ENCODE data around the gene TTC23.
"Not testable (repeated sequence)": the region's sequence is repeated elsewhere in the genome, so short reads cannot be mapped to it uniquely, and the experiment has no call there.

TTC23 gene

DNA sequence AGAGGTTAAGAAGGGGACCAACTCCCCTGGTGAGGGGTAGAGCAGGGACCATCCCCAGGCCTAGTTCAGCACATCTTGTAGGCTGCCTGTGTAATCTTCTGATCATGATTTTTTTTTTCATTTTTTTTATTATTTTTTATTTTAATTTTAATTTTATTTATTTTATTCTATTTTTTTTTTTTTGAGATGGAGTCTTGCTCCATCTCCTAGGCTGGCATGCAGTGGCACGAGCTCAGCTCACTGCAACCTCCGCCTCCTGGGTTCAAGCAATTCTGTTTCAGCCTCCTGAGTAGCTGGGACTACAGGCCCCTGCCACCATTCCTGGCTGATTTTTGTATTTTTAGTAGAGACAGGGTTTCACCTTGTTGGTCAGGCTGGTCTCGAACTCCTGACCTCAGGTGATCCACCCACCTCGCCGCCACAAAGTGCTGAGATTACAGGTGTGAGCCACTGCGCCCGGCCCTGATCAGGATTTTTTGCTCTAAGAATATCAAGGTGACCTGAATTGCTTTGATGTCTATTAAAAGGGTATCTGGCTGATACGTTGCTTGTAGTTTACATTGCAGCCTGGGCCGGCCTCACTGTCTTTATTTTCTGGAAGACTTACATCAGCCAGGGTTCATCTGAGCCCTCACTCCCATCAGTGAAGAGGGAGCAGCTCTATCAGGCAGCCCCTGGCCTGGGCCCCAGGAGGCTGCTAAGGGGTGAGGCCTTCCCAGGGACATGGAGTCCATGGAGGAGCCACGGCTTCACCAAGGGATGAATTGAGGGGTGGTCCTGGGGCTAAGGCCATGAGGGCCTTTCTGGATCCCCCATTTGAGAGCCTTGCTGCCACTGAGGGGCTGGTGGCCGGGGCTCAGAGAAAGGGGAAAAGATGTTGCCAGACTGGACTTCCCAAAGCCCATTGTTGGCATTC is 133.8 kb downstream of the TTC23 start:
- Histone ChIP-seq H3K9me3 (ENCODE audit: low read length) (no peaks in the 10 kb centered on the region), H3K27ac (ENCODE audit: low read depth, low read length) (peak overlapping the region; percentile 61), H3K27me3 (ENCODE audit: control insufficient read depth in 1 of 2, insufficient read depth in 2 of 2, low read length in 2 of 2) (no peaks in the 10 kb centered on the region), H3K4me1 (ENCODE audit: insufficient read depth, low read length) (peaks cover 92% of the 10 kb centered on the region), H3K4me3 (ENCODE audit: low read depth in 1 of 2, low read length in 2 of 2) (no peak overlapping the region), H3K36me3 (ENCODE audit: insufficient read depth, low read length) (peaks cover 74% of the 10 kb centered on the region), H3K9ac (ENCODE audit: low read length) (peak overlapping the region; percentile 31)

DNA sequence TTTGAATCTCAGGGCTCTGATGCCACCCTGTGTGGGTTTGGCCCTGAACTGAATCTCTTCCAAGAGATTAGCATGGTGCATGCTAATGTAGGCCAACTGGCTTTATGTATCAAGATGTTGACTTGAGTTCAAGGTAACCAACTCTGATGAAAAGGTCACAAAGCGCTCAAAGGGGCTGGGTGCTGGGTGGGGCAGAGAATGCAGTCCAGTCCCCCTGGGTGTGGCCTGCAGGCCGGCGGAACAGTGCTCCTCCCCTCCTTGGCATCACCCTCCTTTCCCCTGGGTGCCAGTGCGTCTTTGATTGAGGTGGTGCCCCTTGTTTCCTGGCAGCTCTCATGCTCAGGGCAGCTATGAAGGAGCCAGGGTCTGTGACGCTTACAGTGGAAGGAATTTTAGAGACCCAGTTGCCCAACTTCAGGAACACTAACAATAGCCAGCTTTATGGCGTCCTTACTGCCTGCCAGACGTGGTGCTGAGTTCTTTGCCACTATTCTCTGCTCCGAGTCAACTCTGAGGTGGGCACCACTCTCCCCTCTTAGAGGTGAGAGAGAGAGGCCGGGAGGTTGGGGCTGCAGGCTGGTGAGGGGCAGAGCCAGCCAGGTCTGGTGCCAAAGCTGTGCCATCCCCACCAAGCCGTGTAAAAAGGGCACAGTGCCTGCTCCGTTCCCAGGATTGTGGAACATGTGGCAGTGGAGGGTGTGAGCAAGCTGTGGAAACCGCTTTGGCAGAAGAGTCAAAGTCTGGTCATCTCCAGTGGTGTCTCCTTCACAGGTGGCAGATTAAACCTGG is 134.7 kb downstream of the TTC23 start:
- Histone ChIP-seq H3K4me3 (ENCODE audit: low read depth in 1 of 2, low read length in 2 of 2) (peak overlapping the region in 1 of 2 donors; percentile 33), H3K36me3 (ENCODE audit: insufficient read depth, low read length) (peaks cover 74% of the 10 kb centered on the region), H3K27me3 (ENCODE audit: control insufficient read depth in 1 of 2, insufficient read depth in 2 of 2, low read length in 2 of 2) (no peaks in the 10 kb centered on the region), H3K27ac (ENCODE audit: low read depth, low read length) (peak overlapping the region; percentile 88), H3K9me3 (ENCODE audit: low read length) (no peaks in the 10 kb centered on the region), H3K4me1 (ENCODE audit: insufficient read depth, low read length) (peaks cover 91% of the 10 kb centered on the region), H3K9ac (ENCODE audit: low read length) (peak overlapping the region; percentile 60)

DNA sequence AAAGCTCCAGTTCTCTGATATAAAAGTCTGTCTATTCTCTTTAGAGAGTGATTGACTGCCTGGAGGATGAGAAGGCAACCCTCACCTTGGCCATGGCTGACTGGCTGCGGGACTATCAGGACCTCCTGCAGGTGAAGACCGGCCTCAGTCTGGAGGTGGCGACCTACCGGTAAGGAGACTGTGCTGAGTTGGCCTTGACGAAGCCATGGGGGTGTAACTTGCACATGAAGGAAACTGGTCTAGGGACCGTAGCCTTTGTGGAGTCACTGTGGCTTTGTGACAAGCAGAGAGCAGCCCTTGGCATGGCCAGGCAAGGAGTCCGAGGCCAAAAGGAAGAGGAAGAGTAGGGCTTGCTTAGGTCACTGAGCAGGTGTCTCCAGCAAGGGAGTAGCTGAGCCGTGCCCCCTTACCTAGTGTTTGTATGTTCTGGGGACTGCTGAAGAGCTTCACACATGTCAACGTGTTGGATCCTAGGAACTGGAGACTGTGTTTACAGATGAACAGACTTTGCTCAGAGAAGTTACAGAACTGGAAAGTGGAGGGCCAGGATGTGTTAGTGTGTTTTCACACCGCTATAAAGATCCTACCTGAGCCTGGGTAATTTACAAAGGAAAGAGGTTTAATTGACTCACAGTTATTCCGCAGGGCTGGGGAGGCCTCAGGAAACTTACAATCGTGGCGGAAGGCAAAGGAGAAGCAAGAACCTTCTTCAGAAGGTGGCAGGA is 135.7 kb downstream of the TTC23 start:
- Histone ChIP-seq H3K27ac (ENCODE audit: low read depth, low read length) (peak overlapping the region; percentile 88), H3K4me3 (ENCODE audit: low read depth in 1 of 2, low read length in 2 of 2) (peak overlapping the region; percentile 5 to 33), H3K36me3 (ENCODE audit: insufficient read depth, low read length) (peaks cover 73% of the 10 kb centered on the region), H3K9me3 (ENCODE audit: low read length) (no peaks in the 10 kb centered on the region), H3K27me3 (ENCODE audit: control insufficient read depth in 1 of 2, insufficient read depth in 2 of 2, low read length in 2 of 2) (no peaks in the 10 kb centered on the region), H3K9ac (ENCODE audit: low read length) (peak overlapping the region; percentile 60), H3K4me1 (ENCODE audit: insufficient read depth, low read length) (peaks cover 90% of the 10 kb centered on the region)

DNA sequence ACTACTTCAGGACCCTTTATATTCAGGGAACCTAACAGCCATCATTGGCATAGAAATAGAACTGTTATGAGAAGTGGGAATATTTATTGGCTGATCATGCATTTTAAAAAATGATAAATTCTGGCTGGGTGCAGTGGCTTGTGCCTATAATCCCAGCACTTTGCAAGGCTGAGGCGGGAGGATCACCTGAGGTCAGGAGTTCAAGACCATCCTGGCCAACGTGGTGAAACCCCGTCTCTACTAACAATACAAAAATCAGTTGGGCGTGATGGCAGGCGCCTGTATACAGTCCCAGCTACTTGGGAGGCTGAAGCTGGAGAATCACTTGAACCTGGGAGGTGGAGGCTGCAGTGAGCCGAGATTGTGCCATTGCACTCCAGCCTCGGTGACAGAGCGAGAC is 137.7 kb downstream of the TTC23 start:
- not testable (repeated sequence) for H3K27me3 ChIP-seq (ENCODE audit: control insufficient read depth in 1 of 2, insufficient read depth in 2 of 2, low read length in 2 of 2); H3K9me3 ChIP-seq (ENCODE audit: low read length)
- H3K9ac ChIP-seq (ENCODE audit: low read length): peak overlapping the region; percentile 69
- H3K4me3 ChIP-seq (ENCODE audit: low read depth in 1 of 2, low read length in 2 of 2): peak overlapping the region; percentile 4 to 7
- peaks cover 63% of the 10 kb centered on the region for H3K36me3 ChIP-seq (ENCODE audit: insufficient read depth, low read length)
- H3K4me1 ChIP-seq (ENCODE audit: insufficient read depth, low read length): peaks cover 77% of the 10 kb centered on the region
- H3K27ac ChIP-seq (ENCODE audit: low read depth, low read length): peak overlapping the region; percentile 88

DNA sequence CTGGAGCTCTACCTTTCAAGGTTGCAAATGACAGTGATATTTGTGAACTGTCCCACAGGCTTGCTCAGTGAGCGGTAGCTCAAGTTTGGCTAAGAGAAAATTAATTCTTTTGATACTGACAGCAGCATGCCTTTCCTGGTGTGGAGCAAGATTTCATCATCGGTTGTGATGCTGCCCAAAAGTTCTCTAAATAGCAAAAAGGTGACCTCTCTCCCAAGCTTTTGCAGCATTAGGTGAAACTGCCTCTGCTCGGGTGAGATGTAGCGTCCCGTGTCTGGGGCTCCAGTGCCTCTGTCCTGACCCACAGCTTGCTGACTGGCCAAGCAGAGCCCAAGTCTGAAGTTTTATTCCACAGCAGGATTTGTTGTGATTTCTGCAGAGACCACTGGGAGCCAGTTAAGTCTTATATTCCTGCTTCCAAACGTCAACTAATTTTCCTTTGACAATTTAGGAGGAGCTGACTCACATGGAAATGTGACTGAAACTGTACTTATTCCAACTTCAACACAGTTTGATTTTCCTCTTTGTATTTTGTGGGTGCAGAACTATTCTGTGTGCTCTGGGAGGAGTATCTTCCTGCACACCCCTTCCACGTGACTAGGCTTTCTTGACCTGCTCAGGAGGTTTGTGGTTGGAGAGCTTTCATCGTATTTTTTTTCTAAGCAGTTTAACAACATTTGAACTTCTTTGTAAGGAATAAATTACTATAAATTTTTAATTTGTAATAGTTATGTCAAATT is 138.6 kb downstream of the TTC23 start:
- peak overlapping the region; percentile 39 to 65 for H3K4me3 ChIP-seq (ENCODE audit: low read depth in 1 of 2, low read length in 2 of 2)
- H3K27ac ChIP-seq (ENCODE audit: low read depth, low read length): peak overlapping the region; percentile 88
- H3K9me3 ChIP-seq (ENCODE audit: low read length): no peaks in the 10 kb centered on the region
- peak overlapping the region; percentile 69 for H3K9ac ChIP-seq (ENCODE audit: low read length)
- H3K27me3 ChIP-seq (ENCODE audit: control insufficient read depth in 1 of 2, insufficient read depth in 2 of 2, low read length in 2 of 2): no peaks in the 10 kb centered on the region
- peaks cover 69% of the 10 kb centered on the region for H3K4me1 ChIP-seq (ENCODE audit: insufficient read depth, low read length)
- peaks cover 54% of the 10 kb centered on the region for H3K36me3 ChIP-seq (ENCODE audit: insufficient read depth, low read length)

DNA sequence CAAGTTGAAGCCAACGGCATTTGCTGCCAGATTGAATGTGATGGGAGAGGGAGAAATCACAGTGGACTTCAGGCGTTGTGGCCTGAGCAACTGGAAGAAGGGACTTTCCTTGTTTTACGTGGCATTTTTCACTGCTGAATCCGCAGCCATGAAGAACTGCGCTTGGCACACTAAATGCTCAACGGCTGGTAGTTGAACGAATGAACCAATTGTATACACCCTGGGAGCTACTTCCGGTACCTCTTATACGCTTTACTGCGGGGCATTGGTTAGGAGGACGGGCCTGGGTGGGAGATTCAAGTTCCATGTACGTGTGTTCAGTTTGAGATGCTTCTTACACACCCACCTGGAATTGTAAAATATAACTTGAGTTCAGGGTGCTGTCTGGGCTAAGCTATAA is 139.3 kb downstream of the TTC23 start:
- Histone ChIP-seq H3K27me3 (ENCODE audit: control insufficient read depth in 1 of 2, insufficient read depth in 2 of 2, low read length in 2 of 2) (no peaks in the 10 kb centered on the region), H3K36me3 (ENCODE audit: insufficient read depth, low read length) (peaks cover 51% of the 10 kb centered on the region), H3K9ac (ENCODE audit: low read length) (peak overlapping the region; percentile 69), H3K9me3 (ENCODE audit: low read length) (no peaks in the 10 kb centered on the region), H3K4me1 (ENCODE audit: insufficient read depth, low read length) (peaks cover 68% of the 10 kb centered on the region), H3K27ac (ENCODE audit: low read depth, low read length) (peak overlapping the region; percentile 88), H3K4me3 (ENCODE audit: low read depth in 1 of 2, low read length in 2 of 2) (peak overlapping the region; percentile 39 to 65)

DNA sequence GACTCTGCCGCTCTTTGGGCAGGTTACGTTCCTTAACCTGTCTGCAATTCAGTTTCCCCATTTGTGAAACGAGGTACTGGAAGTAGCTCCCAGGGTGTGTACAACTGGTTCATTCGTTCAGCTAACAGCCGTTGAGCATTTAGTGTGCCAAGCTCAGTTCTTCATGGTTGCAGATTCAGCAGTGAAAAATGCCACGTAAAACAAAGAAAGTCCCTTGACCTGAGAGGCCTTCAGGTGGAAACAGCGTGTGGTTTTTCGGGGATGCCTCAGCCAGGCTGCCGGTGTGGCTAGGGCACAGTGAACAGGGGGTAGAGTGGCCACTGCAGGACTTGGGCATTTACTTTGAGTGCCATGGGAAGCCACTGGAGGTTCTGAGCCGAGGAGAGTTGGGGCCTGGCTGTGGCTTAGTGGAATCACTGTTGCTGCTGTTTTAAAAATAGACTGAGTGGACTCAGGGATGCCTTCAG is 139.8 kb downstream of the TTC23 start:
- no peaks in the 10 kb centered on the region for H3K27me3 ChIP-seq (ENCODE audit: control insufficient read depth in 1 of 2, insufficient read depth in 2 of 2, low read length in 2 of 2)
- peak overlapping the region; percentile 88 for H3K27ac ChIP-seq (ENCODE audit: low read depth, low read length)
- peak overlapping the region; percentile 47 to 65 for H3K4me3 ChIP-seq (ENCODE audit: low read depth in 1 of 2, low read length in 2 of 2)
- H3K36me3 ChIP-seq (ENCODE audit: insufficient read depth, low read length): peaks cover 46% of the 10 kb centered on the region
- H3K9me3 ChIP-seq (ENCODE audit: low read length): no peaks in the 10 kb centered on the region
- peak overlapping the region; percentile 69 for H3K9ac ChIP-seq (ENCODE audit: low read length)
- H3K4me1 ChIP-seq (ENCODE audit: insufficient read depth, low read length): peaks cover 63% of the 10 kb centered on the region

DNA sequence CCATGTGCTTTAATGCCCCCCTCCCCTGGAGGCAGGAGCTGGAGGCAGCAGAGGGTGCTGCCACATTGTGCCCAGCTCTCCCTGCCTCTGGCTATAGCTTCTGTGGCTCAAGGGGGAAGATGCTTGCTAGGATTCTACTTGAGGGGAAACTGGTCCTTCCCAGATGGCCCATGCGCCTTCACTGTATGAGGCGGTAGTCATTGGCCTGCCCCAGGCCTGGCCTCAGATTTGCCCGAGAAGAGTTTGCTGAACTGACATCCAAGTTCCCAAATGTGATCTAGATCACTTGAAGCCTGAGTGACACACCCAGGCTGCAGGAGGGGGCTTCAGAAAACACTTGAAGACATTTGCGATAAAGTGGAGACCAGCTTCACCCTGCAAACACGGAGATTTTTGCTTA is 140.4 kb downstream of the TTC23 start:
- Histone ChIP-seq H3K9me3 (ENCODE audit: low read length) (no peaks in the 10 kb centered on the region), H3K36me3 (ENCODE audit: insufficient read depth, low read length) (peaks cover 40% of the 10 kb centered on the region), H3K9ac (ENCODE audit: low read length) (peak overlapping the region; percentile 69), H3K27ac (ENCODE audit: low read depth, low read length) (peak overlapping the region; percentile 88), H3K4me1 (ENCODE audit: insufficient read depth, low read length) (peaks cover 57% of the 10 kb centered on the region), H3K4me3 (ENCODE audit: low read depth in 1 of 2, low read length in 2 of 2) (peak overlapping the region; percentile 47 to 65), H3K27me3 (ENCODE audit: control insufficient read depth in 1 of 2, insufficient read depth in 2 of 2, low read length in 2 of 2) (no peaks in the 10 kb centered on the region)

DNA sequence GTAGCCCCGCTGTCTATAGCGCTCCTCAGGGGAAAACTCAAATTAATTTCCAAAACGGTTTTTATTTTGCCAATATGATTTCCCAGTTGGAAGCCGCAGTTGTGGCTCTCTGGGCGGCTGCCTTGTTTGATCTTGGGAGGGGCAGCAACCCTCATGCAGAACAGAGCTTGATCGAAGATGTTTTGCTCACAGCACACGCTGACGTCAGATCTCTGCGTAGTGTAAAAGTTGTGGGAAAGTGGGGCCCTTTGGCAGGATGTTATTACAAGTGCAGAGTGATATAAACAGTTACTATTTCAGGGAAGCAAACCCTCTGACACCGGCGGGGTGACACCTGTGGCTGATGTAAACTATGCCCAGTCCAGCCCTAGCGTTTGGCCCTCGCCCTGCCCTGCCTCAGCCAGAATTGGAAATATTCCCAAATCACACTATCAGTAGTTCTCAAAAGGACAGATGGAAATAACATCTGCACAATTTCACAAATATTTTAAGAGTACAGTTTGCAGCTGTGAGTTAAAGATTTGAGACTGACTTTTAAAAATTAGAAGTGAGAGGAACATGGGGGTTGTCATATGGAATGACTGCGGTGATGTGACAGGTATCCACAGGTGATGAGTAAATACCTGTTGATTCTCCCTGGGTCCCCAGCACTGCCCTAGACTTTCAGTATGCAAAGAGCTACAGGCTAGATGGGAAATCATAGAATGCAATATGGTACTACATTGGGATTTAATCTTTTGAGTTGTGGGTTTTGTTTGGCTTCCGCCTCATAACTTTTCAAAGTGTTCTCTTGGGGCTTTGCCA is 142.8 kb downstream of the TTC23 start:
- Histone ChIP-seq H3K9ac (ENCODE audit: low read length) (peak overlapping the region; percentile 69), H3K27ac (ENCODE audit: low read depth, low read length) (peak overlapping the region; percentile 88), H3K4me3 (ENCODE audit: low read depth in 1 of 2, low read length in 2 of 2) (peak overlapping the region; percentile 65 to 90), H3K27me3 (ENCODE audit: control insufficient read depth in 1 of 2, insufficient read depth in 2 of 2, low read length in 2 of 2) (no peaks in the 10 kb centered on the region), H3K4me1 (ENCODE audit: insufficient read depth, low read length) (peaks cover 34% of the 10 kb centered on the region), H3K36me3 (ENCODE audit: insufficient read depth, low read length) (peaks cover 29% of the 10 kb centered on the region), H3K9me3 (ENCODE audit: low read length) (no peaks in the 10 kb centered on the region)
